ENCODE measurements around the gene KRTCAP2.
"Not testable (repeated sequence)": the region's sequence is repeated elsewhere in the genome, so short reads cannot be mapped to it uniquely, and the experiment has no call there.

The KRTCAP2 gene

GRCh38 chr1:155198547-155198906 is 25.4 kb upstream of the KRTCAP2 start:
- DNase-seq = no peak

GRCh38 chr1:155197901-155198546 is 24.9 kb upstream of the KRTCAP2 start:
- no peak for DNase-seq

GRCh38 chr1:155196893-155197638 is 24.0 kb upstream of the KRTCAP2 start:
- no peak for DNase-seq

GRCh38 chr1:155196103-155196892 is 23.2 kb upstream of the KRTCAP2 start:
- no peak for DNase-seq

- no peak for DNase-seq
Measured at GRCh38 chr1:155195201-155196102, 22.3 kb upstream of the KRTCAP2 start.

- DNase-seq = not testable (repeated sequence)
Measured at GRCh38 chr1:155193991-155194240, 20.8 kb upstream of the KRTCAP2 start.

GRCh38 chr1:155193275-155193990 is 20.3 kb upstream of the KRTCAP2 start:
- DNase-seq = peak; percentile 22 to 69

- no peak for DNase-seq
Measured at GRCh38 chr1:155192346-155193274, 19.5 kb upstream of the KRTCAP2 start.

GRCh38 chr1:155191904-155192303 is 18.8 kb upstream of the KRTCAP2 start:
- no peak for DNase-seq

GRCh38 chr1:155189926-155190325 is 16.8 kb upstream of the KRTCAP2 start:
- DNase-seq = not testable (repeated sequence)

- DNase-seq = no peak
Measured at GRCh38 chr1:155188268-155188667, 15.2 kb upstream of the KRTCAP2 start.

GRCh38 chr1:155187456-155187891 is 14.4 kb upstream of the KRTCAP2 start:
- DNase-seq = no peak

GRCh38 chr1:155186794-155187455 is 13.8 kb upstream of the KRTCAP2 start:
- DNase-seq = no peak

- DNase-seq = no peak
Measured at GRCh38 chr1:155186067-155186793, 13.1 kb upstream of the KRTCAP2 start.

GRCh38 chr1:155185783-155186066 is 12.6 kb upstream of the KRTCAP2 start:
- no peak for DNase-seq

- DNase-seq = no peak
Measured at GRCh38 chr1:155184835-155185782, 12.0 kb upstream of the KRTCAP2 start.

GRCh38 chr1:155184351-155184811 is 11.3 kb upstream of the KRTCAP2 start:
- DNase-seq = no peak

- DNase-seq = no peak
Measured at GRCh38 chr1:155183775-155184221, 10.7 kb upstream of the KRTCAP2 start.

All from SW 1271 (cell line).